SK-N-SH (cell line): Measurements from ENCODE around the gene ACKR3. TPM values are rescaled to one million over a fixed set of nuclear protein-coding genes. Genes with fewer than 3 reads are reported as not detected.

Experiments used
- CTCF ChIA-PET: fragments of 300-600, 350-600 bp; formaldehyde crosslinking; extraction: SDS; loops from one replicate; lab custom pipeline; 2021; lab: Yijun Ruan, JAX
- POLR2A ChIA-PET: fragments of 350-600 bp; sonication (Branson Sonifier 250); formaldehyde crosslinking; extraction: SDS; loops from one replicate; lab custom pipeline; 2020; ENCODE audit warnings: antibody characterized with exemption, inconsistent platforms; lab: Yijun Ruan, JAX
- DNase-seq: peaks from one replicate; pipeline ENCODE4 v3.0.0; 2012
- H2AFZ ChIP-seq: fragments of 200-600 bp; sonication (generic); 2 replicates; pipeline ENCODE4 v1.8.1; 2016; ENCODE audit warnings: antibody characterized with exemption, mild to moderate bottlenecking, low read depth
- H3F3A ChIP-seq: fragments of 200-600 bp; sonication (generic); replicated peaks from 2 replicates; pipeline ENCODE3; 2016; ENCODE audit warnings: antibody characterized with exemption, mild to moderate bottlenecking; ENCODE audit not compliant: insufficient read depth
- H3K27ac ChIP-seq, 2 experiments: fragments of 200-500 bp in 1 of 2; fragments of 200-600 bp in 1 of 2; sonication (Bioruptor generic) in 1 of 2; sonication (generic), shearing (Covaris generic) in 1 of 2; 2 replicates each; pipeline versions ENCODE4 v1.5.1 to v1.6.1; 2014 to 2016; ENCODE audit warnings: low read depth in 2 of 2, inconsistent platforms in 1 of 2, low read length in 1 of 2, mild to moderate bottlenecking in 1 of 2, mixed read lengths in 1 of 2
- H3K27me3 ChIP-seq: fragments of 200-600 bp; sonication (generic), shearing (Covaris generic); 2 replicates; pipeline ENCODE4 v1.6.1; 2016; ENCODE audit warnings: mixed run types; ENCODE audit not compliant: insufficient read depth
- H3K36me3 ChIP-seq, 2 experiments: fragments of 200-500 bp in 1 of 2; fragments of 200-600 bp in 1 of 2; sonication (Bioruptor generic) in 1 of 2; sonication (generic) in 1 of 2; replicated peaks in 1 of 2; 2 replicates each; pipeline versions ENCODE3 to v1.5.1; 2014 to 2016; ENCODE audit warnings: low read length in 1 of 2, mild to moderate bottlenecking in 1 of 2; ENCODE audit not compliant: insufficient read depth in 2 of 2, control insufficient read depth in 1 of 2
- H3K4me1 ChIP-seq, 2 experiments: fragments of 200-500 bp in 1 of 2; fragments of 200-600 bp in 1 of 2; sonication (Bioruptor generic) in 1 of 2; sonication (generic), shearing (Covaris generic) in 1 of 2; 2 replicates each; pipeline versions ENCODE4 v1.5.1 to v1.6.1; 2014 to 2016; ENCODE audit warnings: low read depth in 1 of 2, low read length in 1 of 2, mixed run types in 1 of 2; ENCODE audit not compliant: insufficient read depth in 2 of 2, control insufficient read depth in 1 of 2
- H3K4me2 ChIP-seq: fragments of 200-600 bp; sonication (generic), shearing (Covaris generic); 2 replicates; pipeline ENCODE4 v1.6.1; 2017; ENCODE audit warnings: mixed run types
- H3K4me3 ChIP-seq, 2 experiments: fragments of 200-500 bp in 1 of 2; fragments of 200-600 bp in 1 of 2; sonication (Bioruptor generic) in 1 of 2; sonication (generic), shearing (Covaris generic) in 1 of 2; 2 replicates each; pipeline versions ENCODE4 v1.5.1 to v1.8.1; 2014 to 2016; ENCODE audit warnings: low read depth in 2 of 2, inconsistent platforms in 1 of 2, low read length in 1 of 2, mild to moderate bottlenecking in 1 of 2, mixed read lengths in 1 of 2, moderate library complexity in 1 of 2
- H3K79me2 ChIP-seq: fragments of 200-600 bp; sonication (generic); 2 replicates; pipeline ENCODE4 v1.8.1; 2017; ENCODE audit warnings: mild to moderate bottlenecking; ENCODE audit not compliant: insufficient read depth
- H3K9ac ChIP-seq: fragments of 200-600 bp; sonication (generic); 2 replicates; pipeline ENCODE4 v1.6.1; 2017; ENCODE audit warnings: mixed run types
- H3K9me2 ChIP-seq: fragments of 200-600 bp; sonication (generic); 2 replicates; pipeline ENCODE4 v1.6.1; 2017; ENCODE audit warnings: mixed run types
- H3K9me3 ChIP-seq: fragments of 200-600 bp; sonication (generic); 2 replicates; pipeline ENCODE4 v1.6.1; 2017; ENCODE audit warnings: mixed run types, mild to moderate bottlenecking, moderate library complexity
- H4K20me1 ChIP-seq: fragments of 200-600 bp; sonication (generic); 2 replicates; pipeline ENCODE4 v1.6.1; 2017; ENCODE audit warnings: mild to moderate bottlenecking, mixed run types; ENCODE audit not compliant: insufficient read depth
- ELF1 ChIP-seq: IDR thresholded peaks from 2 replicates; pipeline ENCODE4 v1.4.0; 2012
- FOSL2 ChIP-seq: IDR thresholded peaks from 2 replicates; pipeline ENCODE4 v1.4.0; 2012; ENCODE audit warnings: low read depth, mild to moderate bottlenecking, moderate library complexity, borderline replicate concordance
- GABPA ChIP-seq: IDR thresholded peaks from 2 replicates; pipeline ENCODE4 v1.4.0; 2012; ENCODE audit warnings: low read depth, mild to moderate bottlenecking
- IRF3 ChIP-seq: fragments of 150-350 bp; IDR thresholded peaks from 2 replicates; pipeline ENCODE4 v1.6.1; 2016; ENCODE audit warnings: mild to moderate bottlenecking, low read depth, low read length
- MAX ChIP-seq: IDR thresholded peaks from 2 replicates; pipeline ENCODE4 v1.4.0; 2012; ENCODE audit warnings: low read depth
- MXI1 ChIP-seq: IDR thresholded peaks from 2 replicates; pipeline ENCODE4 v1.6.1; 2012; ENCODE audit warnings: mild to moderate bottlenecking, low read depth, low read length, improper control_type of control experiment
- NFIC ChIP-seq: IDR thresholded peaks from 2 replicates; pipeline ENCODE4 v1.4.0; 2012; ENCODE audit warnings: borderline replicate concordance
- PBX3 ChIP-seq: IDR thresholded peaks from 2 replicates; pipeline ENCODE4; 2012
- POLR2AphosphoS5 ChIP-seq: IDR thresholded peaks from 2 replicates; pipeline ENCODE4 v1.6.1; 2012; ENCODE audit warnings: low read depth, low read length
- RFX5 ChIP-seq: IDR thresholded peaks from 2 replicates; pipeline ENCODE4 v1.6.1; 2012; ENCODE audit warnings: mild to moderate bottlenecking, improper control_type of control experiment, low read length
- TAF1 ChIP-seq: IDR thresholded peaks from 2 replicates; pipeline ENCODE4 v1.6.1; 2012; ENCODE audit warnings: low read depth, mild to moderate bottlenecking, low read length, moderate library complexity, borderline replicate concordance
- TEAD4 ChIP-seq: IDR thresholded peaks from 2 replicates; pipeline ENCODE4 v1.4.0; 2012; ENCODE audit warnings: mild to moderate bottlenecking, borderline replicate concordance; ENCODE audit not compliant: insufficient read depth
- WGBS: methylation state at CpG from one replicate; pipeline ENCODE4 v1.1.6; 2017; ENCODE audit warnings: low lambda C conversion rate; 5-methylcytosine and 5-hydroxymethylcytosine counted together
- polyA plus RNA-seq, 3 experiments: library from polyadenylated mRNA; depleted of rRNA; stranded (reverse); fragments of >200 nt; gene quantifications; 2 replicates each; pipeline ENCODE4 v1.2.3, GENCODE V29; 2012

Gene ACKR3
- polyA plus RNA-seq, 1 of the 3 experiments (the other 2 are of a cell fraction) = not detected

GRCh38 chr2:236610991-236611821 lies 41.6 kb downstream of the ACKR3 start:
- peaks cover 5% of the 10 kb centered on the region; the same call in 1 of the 2 replicates for H3K27me3 ChIP-seq
- no peak overlapping the region for H3K4me3 ChIP-seq
- no peaks in the 10 kb centered on the region for H3F3A ChIP-seq
- H3K36me3 ChIP-seq = no peaks in the 10 kb centered on the region
- H3K9me3 ChIP-seq = no peaks in the 10 kb centered on the region
- no peaks in the 10 kb centered on the region for H4K20me1 ChIP-seq
- no peaks in the 10 kb centered on the region for H3K79me2 ChIP-seq
- H3K4me2 ChIP-seq = no peak overlapping the region
- H3K9ac ChIP-seq = no peak overlapping the region
- peaks cover 0 to 3% of the 10 kb centered on the region in 2 experiments; a peak in 1 of 4 replicates for H3K4me1 ChIP-seq
- 18% methylated on average over 7 of the region's 8 CpGs for WGBS
- no peak for DNase-seq
- TF ChIP-seq FOSL2 (no peak), GABPA (no peak), MAX (no peak), TAF1 (no peak), ELF1 (no peak), POLR2AphosphoS5 (no peak), IRF3 (no peak), TEAD4 (no peak), NFIC (no peak), MXI1 (no peak), RFX5 (no peak)
- no peak overlapping the region for H2AFZ ChIP-seq
- POLR2A ChIA-PET = no interaction called here
- no peak overlapping the region for H3K27ac ChIP-seq
- CTCF ChIA-PET = interaction anchor here (1.1 kb wide), 1 partner anchor 13 kb away, joined by 3 read pairs; no protein-coding TSS in a partner anchor
- H3K9me2 ChIP-seq = no peaks in the 10 kb centered on the region

- CTCF ChIA-PET = interaction anchor here (1.1 to 1.3 kb wide), 3 partner anchors 11 to 75 kb away, joined by 3 read pairs; no protein-coding TSS in a partner anchor
- H3K9ac ChIP-seq = no peak overlapping the region
- H3F3A ChIP-seq = no peaks in the 10 kb centered on the region
- no peak for DNase-seq
- no peak overlapping the region for H3K4me3 ChIP-seq
- no peaks in the 10 kb centered on the region for H3K9me2 ChIP-seq
- no peak overlapping the region for H3K27ac ChIP-seq
- H3K27me3 ChIP-seq = peaks cover 9% of the 10 kb centered on the region; the same call in 1 of the 2 replicates
- no peaks in the 10 kb centered on the region for H3K79me2 ChIP-seq
- no peak for TF ChIP-seq TEAD4
- TF ChIP-seq PBX3 = no peak
- TF ChIP-seq MXI1 = no peak
- TF ChIP-seq POLR2AphosphoS5 = no peak
- TF ChIP-seq TAF1 = no peak
- TF ChIP-seq, all 33 proteins: peak for 0
- H3K4me1 ChIP-seq = peaks cover 0 to 3% of the 10 kb centered on the region in 2 experiments; a peak in 1 of 4 replicates
- H3K9me3 ChIP-seq = no peaks in the 10 kb centered on the region
- POLR2A ChIA-PET = no interaction called here
- WGBS = 18% methylated on average over 10 of the region's 10 CpGs
- H3K4me2 ChIP-seq = no peak overlapping the region
- no peaks in the 10 kb centered on the region for H3K36me3 ChIP-seq
- H2AFZ ChIP-seq = no peak overlapping the region
- no peaks in the 10 kb centered on the region for H4K20me1 ChIP-seq
Measured at GRCh38 chr2:236612737-236613136, 43.1 kb downstream of the ACKR3 start.
